ENCODE results near the gene BAZ2B. TPM values are rescaled to one million over a fixed set of nuclear protein-coding genes. Genes with fewer than 3 reads are reported as not detected.

Gene BAZ2B
- total and polyA plus RNA-seq, 2 donors (not counting 3 experiments of a cell fraction or from before 2014, with no cell fraction given) = 22.1 to 73.8 TPM

- Histone ChIP-seq H3K4me2 (ENCODE audit: insufficient read depth, low read length) (no peak overlapping the region), H3K4me1 (ENCODE audit: control insufficient read depth, extremely low read depth, insufficient read depth, low read length) (no peaks in the 10 kb centered on the region), H2AFZ (ENCODE audit: low read depth, low read length) (no peak overlapping the region), H3K9me3 (replicated peaks; ENCODE audit: control insufficient read depth, insufficient read depth, low read length) (no peaks in the 10 kb centered on the region), H3K79me2 (ENCODE audit: control insufficient read depth, insufficient read depth, low read length) (no peaks in the 10 kb centered on the region), H3K27me3 (ENCODE audit: control insufficient read depth in 2 of 2, insufficient read depth in 2 of 2, low read length in 2 of 2) (no peaks in the 10 kb centered on the region), H3K27ac (ENCODE audit: insufficient read depth, low read depth, low read length) (no peak overlapping the region), H3K36me3 (ENCODE audit: control insufficient read depth in 2 of 2, extremely low read depth in 1 of 2, insufficient read depth in 2 of 2, low read length in 2 of 2) (peaks cover 2 to 12% of the 10 kb centered on the region in 2 experiments), H3K9me1 (replicated peaks; ENCODE audit: control insufficient read depth, extremely low read depth, insufficient read depth, low read length) (no peaks in the 10 kb centered on the region), H3K4me3 (replicated peaks in 1 of 3; ENCODE audit: insufficient read depth in 1 of 3, low read depth in 1 of 3, low read length in 3 of 3) (no peak overlapping the region), H3K9ac (replicated peaks; ENCODE audit: extremely low read depth, insufficient read depth, low read length) (no peak overlapping the region), H4K20me1 (replicated peaks; ENCODE audit: control insufficient read depth, extremely low read depth, insufficient read depth, low read length) (no peaks in the 10 kb centered on the region)
- DNase-seq (ENCODE audit: low read depth, low spot score) (no peak), FAIRE-seq (no peak)
- ChIA-PET CTCF (no interaction called here), POLR2A (no interaction called here)
- BruUV-seq (replicated peaks) = no TSS peak
- TF ChIP-seq MYC (IDR thresholded peaks at IDR 0.05; ENCODE audit: low read depth, low read length) = no peak
- TF ChIP-seq JUN (IDR thresholded peaks at IDR 0.05; ENCODE audit: borderline replicate concordance, insufficient read depth, insufficient read length, low read depth) = no peak
- no peak for TF ChIP-seq MAX (IDR thresholded peaks at IDR 0.05; ENCODE audit: insufficient read depth, insufficient read length)
- no peak for TF ChIP-seq FOS (IDR thresholded peaks at IDR 0.05; ENCODE audit: borderline replicate concordance, insufficient read depth, low read length)
- TF ChIP-seq CTCF (IDR thresholded peaks at IDR 0.05; ENCODE audit: extremely low read depth in 1 of 2, insufficient read depth in 1 of 2, low read depth in 1 of 2, low read length in 2 of 2) = no peak
- TF ChIP-seq EZH2 (IDR thresholded peaks at IDR 0.05; ENCODE audit: borderline replicate concordance, low read depth, low read length, severe bottlenecking) = no peak
- TF ChIP-seq POLR2AphosphoS5 (IDR thresholded peaks at IDR 0.05; ENCODE audit: insufficient read depth, low read depth, low read length) = no peak
- no peak for TF ChIP-seq GATA2 (IDR thresholded peaks at IDR 0.05; ENCODE audit: insufficient read depth, insufficient read length, low read depth, low read length)
- no peak for TF ChIP-seq POLR2A (IDR thresholded peaks at IDR 0.05; ENCODE audit: low read depth, low read length)
- dilution Hi-C loops (cut with MboI; ENCODE audit: extremely low pct_ligation_motif_present, low sequenced_read_pairs) = no loop called here
- intact Hi-C loops (cut with micrococcal nuclease) = no loop called here
Measured at GRCh38 chr2:159382447-159383028, 233.8 kb downstream of the BAZ2B start.

Measured in endothelial cell of umbilical vein (primary cell).